T-cell (primary cell): ENCODE measurements around the gene KRTAP10-8. TPM values are rescaled to one million over a fixed set of nuclear protein-coding genes. Genes with fewer than 3 reads are reported as not detected.

ENCODE experiments used
- ATAC-seq, 4 experiments: fragments of 200-7000 bp in 3 of 4; fragments of 150-1000 bp in 1 of 4; cut with Tn5 transposase; replicated peaks in 1 of 4; 1 replicate in 3 of 4; 2 replicates in 1 of 4; pipeline ENCODE4 v1.10.0; 2021; ENCODE audit warnings: moderate library complexity in 3 of 4, mild to moderate bottlenecking in 2 of 4, moderate number of reproducible peaks in 1 of 4
- CTCF ChIA-PET, 2 donors: fragments of 300-600 bp; sonication (Branson Sonifier 250); formaldehyde crosslinking; loops; one replicate each; lab custom pipeline; 2022; ENCODE audit warnings: antibody characterized with exemption in 2 of 2; lab: Charles Lee
- POLR2A ChIA-PET, 2 donors: fragments of 300-600 bp; sonication (Branson Sonifier 250); formaldehyde crosslinking; loops; one replicate each; lab custom pipeline; 2022; ENCODE audit warnings: antibody characterized with exemption in 2 of 2; lab: Charles Lee
- DNase-seq, 35 experiments: peaks; one replicate each; pipeline versions ENCODE4 v3.0.0 to v3.0.0-alpha.2; 2013 to 2023
- H3K27ac ChIP-seq: one replicate; pipeline ENCODE4 v1.5.1; 2013; ENCODE audit warnings: low read length
- H3K27me3 ChIP-seq, 2 experiments: replicated peaks in 1 of 2; 1 replicate in 1 of 2; 2 replicates in 1 of 2; pipeline versions ENCODE4 v1.6.1 to v1.7.0; 2013; ENCODE audit warnings: low read length in 1 of 2, mixed read lengths in 1 of 2; ENCODE audit not compliant: control insufficient read depth in 2 of 2, insufficient read depth in 2 of 2; ENCODE audit errors: extremely low read depth in 1 of 2
- H3K36me3 ChIP-seq, 2 donors: 1 replicate in 1 of 2; 2 replicates in 1 of 2; pipeline versions ENCODE4 v1.6.1 to v1.7.0; 2013; ENCODE audit warnings: low read length in 1 of 2; ENCODE audit not compliant: control insufficient read depth in 2 of 2, insufficient read depth in 1 of 2; ENCODE audit errors: extremely low read depth in 1 of 2
- H3K4me1 ChIP-seq, 2 experiments: 1 replicate in 1 of 2; 2 replicates in 1 of 2; pipeline versions ENCODE4 v1.6.1 to v1.7.0; 2013; ENCODE audit warnings: low read length in 2 of 2, mixed read lengths in 1 of 2; ENCODE audit not compliant: insufficient read depth in 2 of 2, control insufficient read depth in 1 of 2; ENCODE audit errors: extremely low read depth in 1 of 2
- H3K4me3 ChIP-seq, 2 donors: 1 replicate in 1 of 2; 2 replicates in 1 of 2; pipeline versions ENCODE4 v1.5.1 to v1.7.0; 2013; ENCODE audit warnings: mild to moderate bottlenecking in 2 of 2, low read length in 1 of 2, moderate library complexity in 1 of 2; ENCODE audit not compliant: control insufficient read depth in 1 of 2; ENCODE audit errors: extremely low read depth in 1 of 2
- H3K9me3 ChIP-seq: 2 replicates; pipeline ENCODE4 v1.7.0; 2013
- H3K27ac Mint-ChIP-seq, 2 donors: one replicate each; pipeline ENCODE4 v1.8.0; 2020 to 2021; ENCODE audit warnings: mild to moderate bottlenecking in 2 of 2, mixed read lengths in 2 of 2
- H3K27me3 Mint-ChIP-seq, 2 donors: one replicate each; pipeline ENCODE4 v1.8.0; 2021 to 2022; ENCODE audit warnings: mixed read lengths in 2 of 2
- H3K36me3 Mint-ChIP-seq: one replicate; pipeline ENCODE4 v1.8.0; 2021; ENCODE audit warnings: mixed read lengths
- H3K4me1 Mint-ChIP-seq, 3 donors: one replicate each; pipeline ENCODE4 v1.8.0; 2020 to 2022; ENCODE audit warnings: mixed read lengths in 3 of 3, mild to moderate bottlenecking in 1 of 3
- H3K4me3 Mint-ChIP-seq, 3 donors: one replicate each; pipeline ENCODE4 v1.8.0; 2020 to 2022; ENCODE audit warnings: mild to moderate bottlenecking in 3 of 3, mixed read lengths in 3 of 3, moderate library complexity in 3 of 3
- H3K9me3 Mint-ChIP-seq, 3 donors: one replicate each; pipeline ENCODE4 v1.8.0; 2020 to 2022; ENCODE audit warnings: mixed read lengths in 3 of 3
- WGBS: methylation state at CpG from one replicate; pipeline ENCODE4 v1.1.5; 2013; ENCODE audit warnings: missing lambda C conversion rate; ENCODE audit not compliant: insufficient coverage; 5-methylcytosine and 5-hydroxymethylcytosine counted together
- total RNA-seq, 35 experiments: library from RNA in 6 of 35; stranded (reverse) in 6 of 35; fragments of 120-200 nt in 1 of 35; gene quantifications; one replicate each; pipeline versions ENCODE4 v1.2.1 to v1.2.4 and lab custom pipeline; 2013 to 2026

The KRTAP10-8 gene
- total RNA-seq (not detected), total RNA-seq (lab: John Stamatoyannopoulos, UW) (0 reads per million in 29 experiments)
- not detected for total RNA-seq (2013)

GRCh38 chr21:44612029-44612486 is at the start of gene KRTAP10-8:
TSS of gene KRTAP10-8 (plus strand) at chr21:44612079. CDS start at chr21:44612101, 22 bp downstream.
- H3K4me3 ChIP-seq: no peak within 1 kb of the TSS
- H3K4me3 Mint-ChIP-seq: no peak within 1 kb of the TSS
- ChIA-PET POLR2A (no interaction called here), CTCF (no interaction called here)
- H3K4me1 ChIP-seq: peaks cover 0 to 15% of the 10 kb centered on the region in 2 experiments
- peaks cover 12 to 27% (median 16%) of the 10 kb centered on the region in 3 donors for H3K9me3 Mint-ChIP-seq
- no peaks in the 10 kb centered on the region for H3K9me3 ChIP-seq
- H3K36me3 Mint-ChIP-seq: peaks cover 4% of the 10 kb centered on the region
- H3K27ac Mint-ChIP-seq: no peak within 1 kb of the TSS
- no peaks in the 10 kb centered on the region for H3K36me3 ChIP-seq
- H3K27me3 Mint-ChIP-seq: peaks cover 2 to 3% of the 10 kb centered on the region in 2 donors
- peaks cover 15 to 23% (median 21%) of the 10 kb centered on the region in 3 donors for H3K4me1 Mint-ChIP-seq
- peaks cover 0 to 9% of the 10 kb centered on the region in 2 experiments for H3K27me3 ChIP-seq
- no peak within 1 kb of the TSS for H3K27ac ChIP-seq
- DNase-seq: no peak
- ATAC-seq: no peak
- WGBS: 95% methylated on average over 6 of the region's 8 CpGs

GRCh38 chr21:44564099-44564498 is 47.8 kb upstream of the KRTAP10-8 start:
- Histone ChIP-seq H3K36me3 (no peaks in the 10 kb centered on the region), H3K9me3 (no peaks in the 10 kb centered on the region), H3K4me1 (no peaks in the 10 kb centered on the region), H3K27ac (peak overlapping the region; percentile 48), H3K4me3 (no peak overlapping the region), H3K27me3 (peaks cover 0 to 6% of the 10 kb centered on the region in 2 experiments)
- ChIA-PET POLR2A (no interaction called here), CTCF (no interaction called here)
- Mint-ChIP-seq H3K9me3 (peaks cover 9 to 33% (median 15%) of the 10 kb centered on the region in 3 donors), H3K27me3 (peaks cover 0 to under 1% of the 10 kb centered on the region in 2 donors), H3K4me1 (peaks cover 10 to 17% (median 14%) of the 10 kb centered on the region in 3 donors), H3K36me3 (peaks cover 9% of the 10 kb centered on the region), H3K4me3 (no peak overlapping the region), H3K27ac (peak overlapping the region in 1 of 2 donors; percentile 87)
- no CpG with 5 or more reads among the region's 1 CpG for WGBS
- no peak for ATAC-seq
- no peak for DNase-seq

GRCh38 chr21:44564886-44565598 is 46.8 kb upstream of the KRTAP10-8 start:
- DNase-seq: no peak
- H3K27me3 ChIP-seq: peaks cover 0 to 15% of the 10 kb centered on the region in 2 experiments
- Mint-ChIP-seq H3K9me3 (peaks cover 6 to 30% (median 15%) of the 10 kb centered on the region in 3 donors), H3K4me1 (peaks cover 10 to 17% (median 14%) of the 10 kb centered on the region in 3 donors), H3K27ac (peak overlapping the region; percentile 80 to 87), H3K4me3 (peak overlapping the region in 2 of 3 donors; percentile 4 to 41), H3K27me3 (peaks cover 0 to 3% of the 10 kb centered on the region in 2 donors), H3K36me3 (peaks cover 9% of the 10 kb centered on the region)
- POLR2A ChIA-PET: no interaction called here
- no peaks in the 10 kb centered on the region for H3K4me1 ChIP-seq
- H3K9me3 ChIP-seq: no peaks in the 10 kb centered on the region
- H3K27ac ChIP-seq: peak overlapping the region; percentile 48
- H3K4me3 ChIP-seq: no peak overlapping the region
- no peaks in the 10 kb centered on the region for H3K36me3 ChIP-seq
- no peak for ATAC-seq
- WGBS: no CpG with 5 or more reads among the region's 1 CpG
- CTCF ChIA-PET: no interaction called here

GRCh38 chr21:44566403-44566802 is 45.5 kb upstream of the KRTAP10-8 start:
- H3K27ac ChIP-seq: no peak overlapping the region
- H3K27me3 ChIP-seq: peaks cover 0 to 18% of the 10 kb centered on the region in 2 experiments
- no peak for ATAC-seq
- Mint-ChIP-seq H3K36me3 (peaks cover 9% of the 10 kb centered on the region), H3K27ac (no peak overlapping the region), H3K27me3 (peaks cover 2 to 3% of the 10 kb centered on the region in 2 donors), H3K4me1 (peaks cover 10 to 17% (median 14%) of the 10 kb centered on the region in 3 donors), H3K4me3 (no peak overlapping the region), H3K9me3 (peaks cover 0 to 19% (median 11%) of the 10 kb centered on the region in 3 donors)
- ChIA-PET POLR2A (no interaction called here), CTCF (no interaction called here)
- DNase-seq: no peak
- no peaks in the 10 kb centered on the region for H3K36me3 ChIP-seq
- no CpG with 5 or more reads among the region's 1 CpG for WGBS
- no peaks in the 10 kb centered on the region for H3K4me1 ChIP-seq
- H3K4me3 ChIP-seq: no peak overlapping the region
- H3K9me3 ChIP-seq: no peaks in the 10 kb centered on the region

- Histone ChIP-seq H3K4me3 (no peak overlapping the region), H3K27me3 (peaks cover 0 to 22% of the 10 kb centered on the region in 2 experiments), H3K4me1 (no peaks in the 10 kb centered on the region), H3K27ac (no peak overlapping the region), H3K9me3 (no peaks in the 10 kb centered on the region), H3K36me3 (no peaks in the 10 kb centered on the region)
- no peak for DNase-seq
- ChIA-PET CTCF (no interaction called here), POLR2A (no interaction called here)
- Mint-ChIP-seq H3K36me3 (no peaks in the 10 kb centered on the region), H3K27me3 (peaks cover 3 to 5% of the 10 kb centered on the region in 2 donors), H3K4me3 (no peak overlapping the region), H3K27ac (no peak overlapping the region), H3K4me1 (peaks cover 10 to 17% (median 14%) of the 10 kb centered on the region in 3 donors), H3K9me3 (peaks cover 0 to 8% (median 2%) of the 10 kb centered on the region in 3 donors)
- 96% methylated on average over 11 of the region's 18 CpGs for WGBS
- ATAC-seq: no peak
Observed at GRCh38 chr21:44567481-44568171, 44.3 kb upstream of the KRTAP10-8 start.

GRCh38 chr21:44568261-44568660 is 43.6 kb upstream of the KRTAP10-8 start:
- Histone ChIP-seq H3K4me3 (no peak overlapping the region), H3K9me3 (no peaks in the 10 kb centered on the region), H3K4me1 (no peaks in the 10 kb centered on the region), H3K27me3 (peaks cover 0 to 28% of the 10 kb centered on the region in 2 experiments), H3K27ac (no peak overlapping the region), H3K36me3 (no peaks in the 10 kb centered on the region)
- Mint-ChIP-seq H3K9me3 (peaks cover 0 to 2% (median 2%) of the 10 kb centered on the region in 3 donors), H3K27ac (no peak overlapping the region), H3K4me1 (peaks cover 10 to 17% (median 14%) of the 10 kb centered on the region in 3 donors), H3K4me3 (no peak overlapping the region), H3K36me3 (no peaks in the 10 kb centered on the region), H3K27me3 (peaks cover 3 to 5% of the 10 kb centered on the region in 2 donors)
- DNase-seq: peak in 1 of 35 experiments; percentile 19
- WGBS: 79% methylated on average over 10 of the region's 12 CpGs
- ATAC-seq: no peak
- CTCF ChIA-PET: interaction anchor here in 1 of 2 donors (0.5 kb wide), 1 partner anchor 92 kb away, joined by 3 read pairs; no protein-coding TSS in a partner anchor
- POLR2A ChIA-PET: no interaction called here
